GM12878 (cell line): Measurements from ENCODE around the gene KIF2C. TPM values are rescaled to one million over a fixed set of nuclear protein-coding genes. Genes with fewer than 3 reads are reported as not detected.

Source experiments
- BACH1 ChIP-seq: fragments of 450-650 bp; IDR thresholded peaks from 2 replicates; pipeline ENCODE4 v1.6.1; 2017; ENCODE audit warnings: mild to moderate bottlenecking, borderline replicate concordance
- CBFB ChIP-seq: IDR thresholded peaks from 2 replicates; pipeline ENCODE4 v1.6.1; 2016; ENCODE audit warnings: antibody characterized with exemption, low read depth
- CEBPB ChIP-seq, 2 experiments: fragments of 150-350 bp in 1 of 2; IDR thresholded peaks; 2 replicates each; pipeline ENCODE4 v1.6.1; 2012 to 2014; ENCODE audit warnings: low read depth in 2 of 2, low read length in 2 of 2, borderline replicate concordance in 1 of 2, inconsistent platforms in 1 of 2
- EED ChIP-seq: sonication (generic); IDR thresholded peaks from 2 replicates; pipeline ENCODE4 v1.6.1; 2016; ENCODE audit warnings: antibody characterized with exemption, low read depth
- GABPA ChIP-seq: IDR thresholded peaks from 2 replicates; pipeline ENCODE4 v1.6.1; 2014; ENCODE audit warnings: antibody characterized with exemption, low read depth, mild to moderate bottlenecking, inconsistent platforms
- MYB ChIP-seq: fragments of 150-350 bp; IDR thresholded peaks from 2 replicates; pipeline ENCODE4 v1.6.1; 2014; ENCODE audit warnings: mild to moderate bottlenecking, low read depth, low read length, borderline replicate concordance
- NBN ChIP-seq: fragments of 450-650 bp; IDR thresholded peaks from 2 replicates; pipeline ENCODE4 v1.6.1; 2016
- NKRF ChIP-seq: fragments of 450-650 bp; conservative IDR thresholded peaks from 2 replicates; pipeline ENCODE4 v1.6.1; 2017; ENCODE audit warnings: mild to moderate bottlenecking, moderate library complexity
- NRF1 ChIP-seq: conservative IDR thresholded peaks from 2 replicates; pipeline ENCODE4 v1.6.1; 2011; ENCODE audit warnings: mild to moderate bottlenecking, low read depth, low read length, improper control_type of control experiment
- PML ChIP-seq: IDR thresholded peaks from 2 replicates; pipeline ENCODE4 v1.6.1; 2012; ENCODE audit warnings: low read length, inconsistent platforms
- POLR2AphosphoS2 ChIP-seq: IDR thresholded peaks from 2 replicates; pipeline ENCODE4 v1.6.1; 2011; ENCODE audit warnings: low read depth, mild to moderate bottlenecking, low read length, improper control_type of control experiment, moderate library complexity
- PRDM15 ChIP-seq: fragments of 450-650 bp; formaldehyde crosslinking; IDR thresholded peaks from 2 replicates; pipeline ENCODE4 v1.4.0; 2020; ENCODE audit warnings: mild to moderate bottlenecking, moderate library complexity
- SIX5 ChIP-seq: IDR thresholded peaks from 2 replicates; pipeline ENCODE4 v1.6.1; 2011; ENCODE audit warnings: mild to moderate bottlenecking, low read depth, low read length, moderate library complexity; ENCODE audit not compliant: severe bottlenecking
- SREBF1 ChIP-seq: IDR thresholded peaks from 2 replicates; pipeline ENCODE4 v1.6.1; 2012; ENCODE audit warnings: mild to moderate bottlenecking, low read length
- TAF1 ChIP-seq: IDR thresholded peaks from 2 replicates; pipeline ENCODE4 v1.6.1; 2011; ENCODE audit warnings: mild to moderate bottlenecking, low read depth, low read length, borderline replicate concordance
- TCF12 ChIP-seq: IDR thresholded peaks from 2 replicates; pipeline ENCODE4 v1.6.1; 2011; ENCODE audit warnings: low read depth, mild to moderate bottlenecking, low read length
- YBX1 ChIP-seq: fragments of 450-650 bp; IDR thresholded peaks from 2 replicates; pipeline ENCODE4 v1.6.1; 2016; ENCODE audit warnings: antibody characterized with exemption
- YY1 ChIP-seq: IDR thresholded peaks from 2 replicates; pipeline ENCODE4 v1.6.1; 2011; ENCODE audit warnings: low read depth, mild to moderate bottlenecking, low read length
- ZBED1 ChIP-seq: IDR thresholded peaks from 2 replicates; pipeline ENCODE4 v1.6.1; 2016; ENCODE audit warnings: borderline replicate concordance
- polyA plus RNA-seq, 11 experiments: library from polyadenylated mRNA; depleted of rRNA in 4 of 11; unstranded in 6 of 11; stranded (reverse) in 5 of 11; fragments of >200 nt; fragmentation: Nextera tagmentation in 4 of 11; fragmentation: Illumina TruSeq in 1 of 11; extraction: Ambion mirVana in 4 of 11; extraction: Trizol in 1 of 11; gene quantifications; 1 replicate in 1 of 11; 2 replicates in 10 of 11; pipeline versions ENCODE4 v1.2.1 to v1.2.3, GENCODE V29; 2011 to 2016; ENCODE audit warnings: inconsistent platforms in 2 of 11, missing spikeins in 2 of 11, low read depth in 1 of 11
- total RNA-seq, 4 experiments: library from RNA; depleted of rRNA in 3 of 4; stranded (reverse); fragments of >200 nt in 3 of 4; fragmentation: Illumina TruSeq in 1 of 4; extraction: Trizol in 1 of 4; gene quantifications; 2 replicates each; pipeline versions ENCODE4 v1.2.1 to v1.2.3, GENCODE V29; 2013 to 2021
- TF ChIP-seq, protein P1 (sequence below): IDR thresholded peaks from 2 replicates; pipeline ENCODE4 v1.6.1; 2012; ENCODE audit warnings: low read depth, low read length, improper control_type of control experiment
- TF ChIP-seq, protein P2 (sequence below): fragments of 450-650 bp; IDR thresholded peaks from 2 replicates; pipeline ENCODE4 v1.6.1; 2017; ENCODE audit warnings: antibody characterized with exemption, mild to moderate bottlenecking, moderate library complexity

Gene KIF2C
- total and polyA plus RNA-seq, 10 of the 15 experiments (the other 5 are each of a cell fraction or from before 2014, with no cell fraction given), result 42.3 to 104 (median 83.8) TPM

DNA sequence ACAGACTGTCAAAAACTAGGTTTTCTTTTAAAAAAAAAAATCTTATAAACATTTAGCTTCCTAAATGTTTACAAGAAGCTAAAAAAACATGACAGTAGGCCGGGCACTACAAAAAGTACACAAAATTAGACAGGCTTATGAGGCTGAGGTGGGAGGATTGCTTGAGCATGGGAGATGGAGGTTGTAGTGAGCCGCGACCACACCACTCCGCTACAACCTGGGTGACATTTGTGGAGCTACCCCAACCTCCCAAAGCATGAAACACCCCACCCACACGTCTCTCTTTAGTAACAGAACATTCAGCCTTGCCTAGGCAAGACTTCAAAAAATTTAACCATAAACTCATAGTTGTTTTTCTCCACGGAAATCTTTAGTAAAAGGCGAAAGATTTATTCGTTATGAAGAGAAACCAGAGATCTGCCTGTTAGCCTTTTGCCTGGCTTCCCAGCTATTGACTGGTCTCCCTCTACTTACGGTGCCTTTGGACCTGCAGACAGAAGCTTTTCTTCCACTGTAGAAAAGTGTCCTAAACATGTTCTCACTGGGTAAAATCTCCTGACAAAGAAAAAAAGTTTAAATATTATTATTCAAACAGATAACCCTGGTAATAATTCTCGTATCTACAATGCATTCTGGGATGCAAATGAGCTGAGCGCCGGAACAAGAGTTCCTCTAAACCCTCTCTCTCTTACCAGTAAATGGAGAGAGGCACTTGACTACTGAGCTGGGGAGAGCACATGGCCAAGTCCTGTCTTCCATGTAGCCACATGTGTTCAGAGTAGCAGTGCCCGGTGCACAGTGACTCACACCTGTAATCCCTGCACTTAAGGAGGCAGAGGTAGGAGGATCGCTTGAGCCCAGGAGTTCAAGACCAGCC is 17.9 kb upstream of the KIF2C start (continued):
- peak in 1 of 2 experiments; percentile 100; a peak in 2 of 4 replicates for TF ChIP-seq CEBPB (IDR thresholded peaks at IDR 0.05; ENCODE audit: borderline replicate concordance in 1 of 2, low read depth in 2 of 2, low read length in 2 of 2)
- TF ChIP-seq, protein P1, sequence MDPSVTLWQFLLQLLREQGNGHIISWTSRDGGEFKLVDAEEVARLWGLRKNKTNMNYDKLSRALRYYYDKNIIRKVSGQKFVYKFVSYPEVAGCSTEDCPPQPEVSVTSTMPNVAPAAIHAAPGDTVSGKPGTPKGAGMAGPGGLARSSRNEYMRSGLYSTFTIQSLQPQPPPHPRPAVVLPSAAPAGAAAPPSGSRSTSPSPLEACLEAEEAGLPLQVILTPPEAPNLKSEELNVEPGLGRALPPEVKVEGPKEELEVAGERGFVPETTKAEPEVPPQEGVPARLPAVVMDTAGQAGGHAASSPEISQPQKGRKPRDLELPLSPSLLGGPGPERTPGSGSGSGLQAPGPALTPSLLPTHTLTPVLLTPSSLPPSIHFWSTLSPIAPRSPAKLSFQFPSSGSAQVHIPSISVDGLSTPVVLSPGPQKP, result no peak
- peak; percentile 100 for TF ChIP-seq ZBED1
- peak; percentile 87 for TF ChIP-seq MYB
- peak; percentile 100 for TF ChIP-seq CBFB
- TF ChIP-seq SREBF1, result 0 out of 2 replicates have a peak, but pooled peaks have one; percentile 40
- TF ChIP-seq PML, result peak; percentile 100
- TF ChIP-seq TAF1, result peak; percentile 91
- peak; percentile 100 for TF ChIP-seq POLR2AphosphoS2
- TF ChIP-seq YY1, result peak; percentile 95
- TF ChIP-seq SIX5, result peak; percentile 47
- peak; percentile 99 for TF ChIP-seq PRDM15 (CRISPR knock-in tag)
- peak; percentile 98 for TF ChIP-seq TCF12
- peak; percentile 100 for TF ChIP-seq BACH1
- TF ChIP-seq NBN, result peak; percentile 100
- TF ChIP-seq YBX1, result 0 out of 2 replicates have a peak, but pooled peaks have one; percentile 28
- TF ChIP-seq NRF1, result no peak
- TF ChIP-seq EED, result peak; percentile 80
- TF ChIP-seq NKRF, result peak; percentile 85; the same call in 1 of the 2 replicates
- TF ChIP-seq, protein P2, sequence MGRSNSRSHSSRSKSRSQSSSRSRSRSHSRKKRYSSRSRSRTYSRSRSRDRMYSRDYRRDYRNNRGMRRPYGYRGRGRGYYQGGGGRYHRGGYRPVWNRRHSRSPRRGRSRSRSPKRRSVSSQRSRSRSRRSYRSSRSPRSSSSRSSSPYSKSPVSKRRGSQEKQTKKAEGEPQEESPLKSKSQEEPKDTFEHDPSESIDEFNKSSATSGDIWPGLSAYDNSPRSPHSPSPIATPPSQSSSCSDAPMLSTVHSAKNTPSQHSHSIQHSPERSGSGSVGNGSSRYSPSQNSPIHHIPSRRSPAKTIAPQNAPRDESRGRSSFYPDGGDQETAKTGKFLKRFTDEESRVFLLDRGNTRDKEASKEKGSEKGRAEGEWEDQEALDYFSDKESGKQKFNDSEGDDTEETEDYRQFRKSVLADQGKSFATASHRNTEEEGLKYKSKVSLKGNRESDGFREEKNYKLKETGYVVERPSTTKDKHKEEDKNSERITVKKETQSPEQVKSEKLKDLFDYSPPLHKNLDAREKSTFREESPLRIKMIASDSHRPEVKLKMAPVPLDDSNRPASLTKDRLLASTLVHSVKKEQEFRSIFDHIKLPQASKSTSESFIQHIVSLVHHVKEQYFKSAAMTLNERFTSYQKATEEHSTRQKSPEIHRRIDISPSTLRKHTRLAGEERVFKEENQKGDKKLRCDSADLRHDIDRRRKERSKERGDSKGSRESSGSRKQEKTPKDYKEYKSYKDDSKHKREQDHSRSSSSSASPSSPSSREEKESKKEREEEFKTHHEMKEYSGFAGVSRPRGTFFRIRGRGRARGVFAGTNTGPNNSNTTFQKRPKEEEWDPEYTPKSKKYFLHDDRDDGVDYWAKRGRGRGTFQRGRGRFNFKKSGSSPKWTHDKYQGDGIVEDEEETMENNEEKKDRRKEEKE, result peak; percentile 78
- peak; percentile 68; the same call in 1 of the 2 replicates for TF ChIP-seq GABPA
